Prostate gland (tissue), 2 donors: ENCODE results near the gene CLDND1. TPM values are rescaled to one million over a fixed set of nuclear protein-coding genes. Genes with fewer than 3 reads are reported as not detected.

Experiments
- DNase-seq: peaks from one replicate; pipeline ENCODE4 v3.0.0-alpha.2; 2019; ENCODE audit warnings: low spot score
- H3K27ac ChIP-seq, 2 donors: fragments of 200-600 bp; sonication (generic); 2 replicates each; pipeline ENCODE4 v1.5.1; 2017 to 2019
- H3K27me3 ChIP-seq: fragments of 200-600 bp; sonication (generic); replicated peaks from 2 replicates; pipeline ENCODE4 v1.5.1; 2019; ENCODE audit not compliant: insufficient read depth
- H3K36me3 ChIP-seq, 2 donors: fragments of 200-600 bp; sonication (generic); 1 replicate in 1 of 2; 2 replicates in 1 of 2; pipeline versions ENCODE4 v1.5.1 to v1.8.1; 2017 to 2019
- H3K4me1 ChIP-seq: fragments of 200-600 bp; sonication (generic); replicated peaks from 2 replicates; pipeline ENCODE4 v1.5.1; 2019
- H3K4me3 ChIP-seq, 2 donors: fragments of 200-600 bp; sonication (generic); 2 replicates each; pipeline ENCODE4 v1.5.1; 2017 to 2019
- H3K9me3 ChIP-seq: fragments of 200-600 bp; sonication (generic); 2 replicates; pipeline ENCODE4 v1.5.1; 2017
- POLR2A ChIP-seq: fragments of 450-650 bp; IDR thresholded peaks from one replicate; pipeline ENCODE4 v1.6.1; 2016; ENCODE audit warnings: antibody characterized with exemption, mild to moderate bottlenecking
- POLR2AphosphoS5 ChIP-seq: sonication (generic); formaldehyde crosslinking; IDR thresholded peaks from one replicate; pipeline ENCODE4 v1.6.1; 2017; ENCODE audit warnings: antibody characterized with exemption
- WGBS: methylation state at CpG from one replicate; pipeline ENCODE4 v1.1.5; 2018; 5-methylcytosine and 5-hydroxymethylcytosine counted together
- intact Hi-C: fragments of 100-400 bp; cut with DNase I; formaldehyde crosslinking; loops from one replicate; pipeline ENCODE4 v1.14.2; 2022
- total RNA-seq, 2 donors: library from RNA; depleted of rRNA; stranded (reverse); fragments of >200 nt; gene quantifications; one replicate each; pipeline ENCODE4 v1.1.0, GENCODE V29; 2016
- TF ChIP-seq, protein P1 (sequence below), 4 experiments: fragments of 200-600 bp in 2 of 4; fragments of 450-650 bp in 2 of 4; sonication (generic) in 2 of 4; IDR thresholded peaks; 1 replicate in 3 of 4; 2 replicates in 1 of 4; pipeline ENCODE4 v1.5.1; 2016 to 2019; ENCODE audit warnings: antibody characterized with exemption in 4 of 4, mild to moderate bottlenecking in 2 of 4, moderate library complexity in 2 of 4

The CLDND1 gene
- total RNA-seq, 2 donors from 2014 or later: 71.2 to 113 TPM

DNA sequence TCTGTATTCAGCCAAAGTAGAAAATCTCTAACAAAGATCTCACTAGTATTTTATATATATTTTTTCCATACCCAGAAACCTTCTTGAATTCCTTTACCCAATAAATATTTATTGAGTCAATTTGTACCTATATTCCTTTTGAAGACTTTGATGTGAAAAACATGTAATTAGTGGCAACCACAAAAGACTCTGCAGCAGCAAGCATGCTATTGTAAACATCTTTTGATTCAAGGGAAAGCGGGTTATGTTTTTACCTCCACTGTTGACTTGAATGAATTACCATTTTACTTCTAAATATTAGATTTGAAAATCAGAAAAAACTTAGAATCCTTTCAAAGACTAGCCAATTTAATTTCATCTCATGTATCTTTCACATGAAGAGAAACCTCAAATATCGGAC lies 11.5 kb upstream of the CLDND1 start:
- TF ChIP-seq POLR2AphosphoS5 (no peak), POLR2A (no peak)
- TF ChIP-seq, protein P1, sequence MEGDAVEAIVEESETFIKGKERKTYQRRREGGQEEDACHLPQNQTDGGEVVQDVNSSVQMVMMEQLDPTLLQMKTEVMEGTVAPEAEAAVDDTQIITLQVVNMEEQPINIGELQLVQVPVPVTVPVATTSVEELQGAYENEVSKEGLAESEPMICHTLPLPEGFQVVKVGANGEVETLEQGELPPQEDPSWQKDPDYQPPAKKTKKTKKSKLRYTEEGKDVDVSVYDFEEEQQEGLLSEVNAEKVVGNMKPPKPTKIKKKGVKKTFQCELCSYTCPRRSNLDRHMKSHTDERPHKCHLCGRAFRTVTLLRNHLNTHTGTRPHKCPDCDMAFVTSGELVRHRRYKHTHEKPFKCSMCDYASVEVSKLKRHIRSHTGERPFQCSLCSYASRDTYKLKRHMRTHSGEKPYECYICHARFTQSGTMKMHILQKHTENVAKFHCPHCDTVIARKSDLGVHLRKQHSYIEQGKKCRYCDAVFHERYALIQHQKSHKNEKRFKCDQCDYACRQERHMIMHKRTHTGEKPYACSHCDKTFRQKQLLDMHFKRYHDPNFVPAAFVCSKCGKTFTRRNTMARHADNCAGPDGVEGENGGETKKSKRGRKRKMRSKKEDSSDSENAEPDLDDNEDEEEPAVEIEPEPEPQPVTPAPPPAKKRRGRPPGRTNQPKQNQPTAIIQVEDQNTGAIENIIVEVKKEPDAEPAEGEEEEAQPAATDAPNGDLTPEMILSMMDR (IDR thresholded peaks at IDR 0.05): no peak
- Histone ChIP-seq H3K27me3 (no peaks in the 10 kb centered on the region), H3K9me3 (no peaks in the 10 kb centered on the region), H3K27ac (no peak overlapping the region), H3K36me3 (no peaks in the 10 kb centered on the region), H3K4me3 (no peak overlapping the region), H3K4me1 (no peaks in the 10 kb centered on the region)
- intact Hi-C loops: no loop called here
- DNase-seq: no peak
- WGBS: 92% methylated on average over 2 of the region's 2 CpGs

DNA sequence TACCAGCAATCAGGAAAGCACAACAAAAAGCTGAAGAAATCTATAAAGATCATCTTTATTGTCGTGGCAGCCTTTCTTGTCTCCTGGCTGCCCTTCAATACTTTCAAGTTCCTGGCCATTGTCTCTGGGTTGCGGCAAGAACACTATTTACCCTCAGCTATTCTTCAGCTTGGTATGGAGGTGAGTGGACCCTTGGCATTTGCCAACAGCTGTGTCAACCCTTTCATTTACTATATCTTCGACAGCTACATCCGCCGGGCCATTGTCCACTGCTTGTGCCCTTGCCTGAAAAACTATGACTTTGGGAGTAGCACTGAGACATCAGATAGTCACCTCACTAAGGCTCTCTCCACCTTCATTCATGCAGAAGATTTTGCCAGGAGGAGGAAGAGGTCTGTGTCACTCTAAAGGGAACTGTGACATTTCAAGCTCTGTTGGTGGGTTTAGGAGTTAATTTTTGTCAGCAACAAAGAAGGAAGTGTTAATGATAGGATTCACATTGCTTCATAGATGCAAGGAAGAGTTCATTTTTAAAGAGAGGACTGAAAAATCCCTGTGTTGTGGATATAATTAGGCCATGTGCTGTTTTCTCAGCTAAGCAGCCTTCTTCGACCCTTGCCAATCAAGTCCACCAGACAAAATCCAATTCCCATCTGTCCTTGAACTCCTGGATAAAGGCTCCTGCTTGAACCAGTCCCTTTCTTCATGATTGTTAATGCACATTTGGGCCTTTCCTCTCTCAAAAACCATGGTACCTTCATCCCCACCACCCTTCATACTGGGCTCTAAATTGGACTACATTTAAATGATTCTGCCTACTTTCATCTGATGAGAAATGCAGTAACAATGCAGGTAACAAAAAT lies 10.2 kb upstream of the CLDND1 start:
- Histone ChIP-seq H3K27me3 (no peaks in the 10 kb centered on the region), H3K4me3 (no peak overlapping the region)

DNA sequence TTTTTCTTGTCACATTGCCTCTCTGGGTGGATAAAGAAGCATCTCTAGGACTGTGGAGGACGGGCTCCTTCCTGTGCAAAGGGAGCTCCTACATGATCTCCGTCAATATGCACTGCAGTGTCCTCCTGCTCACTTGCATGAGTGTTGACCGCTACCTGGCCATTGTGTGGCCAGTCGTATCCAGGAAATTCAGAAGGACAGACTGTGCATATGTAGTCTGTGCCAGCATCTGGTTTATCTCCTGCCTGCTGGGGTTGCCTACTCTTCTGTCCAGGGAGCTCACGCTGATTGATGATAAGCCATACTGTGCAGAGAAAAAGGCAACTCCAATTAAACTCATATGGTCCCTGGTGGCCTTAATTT lies 9.6 kb upstream of the CLDND1 start:
- H3K27me3 ChIP-seq: no peaks in the 10 kb centered on the region
- H3K27ac ChIP-seq: no peak overlapping the region
- WGBS: 91% methylated on average over 5 of the region's 5 CpGs
- no peak overlapping the region for H3K4me3 ChIP-seq
- TF ChIP-seq POLR2AphosphoS5 (no peak), POLR2A (no peak)
- TF ChIP-seq, protein P1 (IDR thresholded peaks at IDR 0.05): no peak
- intact Hi-C loops: no loop called here
- no peaks in the 10 kb centered on the region for H3K9me3 ChIP-seq
- H3K36me3 ChIP-seq: no peaks in the 10 kb centered on the region
- no peaks in the 10 kb centered on the region for H3K4me1 ChIP-seq
- no peak for DNase-seq

More for the DNA sequence above, 10.2 kb upstream of the CLDND1 start:
- WGBS: 70% methylated on average over 6 of the region's 6 CpGs
- Histone ChIP-seq H3K4me1 (no peaks in the 10 kb centered on the region), H3K9me3 (no peaks in the 10 kb centered on the region), H3K27ac (no peak overlapping the region), H3K36me3 (no peaks in the 10 kb centered on the region)
- TF ChIP-seq, protein P1 (IDR thresholded peaks at IDR 0.05): no peak
- TF ChIP-seq POLR2A (no peak), POLR2AphosphoS5 (no peak)
- intact Hi-C loops: no loop called here
- no peak for DNase-seq

DNA sequence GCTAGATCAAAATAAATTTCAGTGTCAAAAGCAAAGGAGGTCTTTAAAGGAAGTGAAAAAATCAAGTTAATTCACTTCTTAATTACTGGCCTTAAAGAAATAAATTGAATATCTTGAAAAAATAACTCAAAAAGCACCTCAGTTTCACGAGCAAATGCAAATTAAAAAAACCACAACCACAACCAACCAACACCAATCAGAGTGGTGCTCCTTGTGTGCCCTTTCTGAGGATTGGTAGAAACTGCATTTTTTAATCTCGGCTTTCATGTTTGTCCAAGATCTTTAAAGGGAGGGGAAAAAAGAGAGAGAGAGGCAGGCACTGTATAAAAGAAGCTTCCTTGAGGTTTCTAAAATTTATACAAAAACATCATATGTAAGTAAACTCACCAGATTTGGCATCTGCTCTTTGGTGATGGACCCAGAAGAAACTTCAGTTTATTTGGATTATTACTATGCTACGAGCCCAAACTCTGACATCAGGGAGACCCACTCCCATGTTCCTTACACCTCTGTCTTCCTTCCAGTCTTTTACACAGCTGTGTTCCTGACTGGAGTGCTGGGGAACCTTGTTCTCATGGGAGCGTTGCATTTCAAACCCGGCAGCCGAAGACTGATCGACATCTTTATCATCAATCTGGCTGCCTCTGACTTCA lies 9.0 kb upstream of the CLDND1 start, which contains the start of gene GPR15:
Gene GPR15 (plus strand): TSS at position 357 of the 653 bp plus-strand sequence. CDS start 56 bp downstream, at position 413.
- TF ChIP-seq POLR2AphosphoS5: no peak
- no peaks in the 10 kb centered on the region for H3K9me3 ChIP-seq
- no peaks in the 10 kb centered on the region for H3K36me3 ChIP-seq
- H3K4me3 ChIP-seq: no peak within 1 kb of the TSS
- no peak within 1 kb of the TSS for H3K27ac ChIP-seq
- no peak for DNase-seq
- WGBS: 83% methylated on average over 7 of the region's 7 CpGs
- no peaks in the 10 kb centered on the region for H3K27me3 ChIP-seq
- intact Hi-C loops: no loop called here
- no peaks in the 10 kb centered on the region for H3K4me1 ChIP-seq

DNA sequence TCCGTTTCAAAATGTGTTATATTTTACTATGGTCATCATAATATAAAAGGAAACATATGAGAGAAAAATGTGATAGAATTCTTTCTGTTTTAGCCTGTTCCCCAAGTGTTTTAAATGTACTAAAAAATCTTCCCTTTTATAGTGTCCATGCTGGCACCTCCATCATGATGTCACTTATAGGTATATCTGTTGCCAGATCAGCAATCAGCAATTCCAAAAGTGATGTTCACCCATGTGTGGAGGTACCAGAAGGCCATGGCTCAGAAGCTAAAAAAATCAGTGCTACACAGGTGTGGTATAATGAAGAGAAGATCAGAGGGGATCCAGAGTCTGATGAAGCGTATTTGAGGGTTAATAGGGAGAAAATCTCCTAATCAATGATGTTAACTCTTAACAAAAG lies 8.0 kb upstream of the CLDND1 start:
- intact Hi-C loops: no loop called here
- Histone ChIP-seq H3K36me3 (no peaks in the 10 kb centered on the region), H3K27me3 (no peaks in the 10 kb centered on the region), H3K27ac (no peak overlapping the region), H3K4me1 (no peaks in the 10 kb centered on the region), H3K9me3 (no peaks in the 10 kb centered on the region), H3K4me3 (no peak overlapping the region)
- no peak for DNase-seq
- whole genome bisulfite sequencing: 96% methylated on average over 2 of the region's 2 CpGs
- TF ChIP-seq POLR2AphosphoS5 (no peak), POLR2A (no peak)
- TF ChIP-seq, protein P1 (IDR thresholded peaks at IDR 0.05): no peak
